Astrocyte (in vitro differentiated cells and primary cell): Measurements from ENCODE around the gene SCAMP3.

Experiments
- EZH2 ChIP-seq: IDR thresholded peaks from 2 replicates; pipeline ENCODE4 v1.6.1; 2012; ENCODE audit warnings: mild to moderate bottlenecking, low read length, inconsistent platforms; ENCODE audit not compliant: insufficient read depth
- TF ChIP-seq, protein P1 (sequence below): IDR thresholded peaks from 2 replicates; pipeline ENCODE4 v1.5.1; 2011; ENCODE audit warnings: low read depth, mild to moderate bottlenecking, inconsistent platforms, low read length, moderate library complexity; ENCODE audit not compliant: insufficient read depth

DNA sequence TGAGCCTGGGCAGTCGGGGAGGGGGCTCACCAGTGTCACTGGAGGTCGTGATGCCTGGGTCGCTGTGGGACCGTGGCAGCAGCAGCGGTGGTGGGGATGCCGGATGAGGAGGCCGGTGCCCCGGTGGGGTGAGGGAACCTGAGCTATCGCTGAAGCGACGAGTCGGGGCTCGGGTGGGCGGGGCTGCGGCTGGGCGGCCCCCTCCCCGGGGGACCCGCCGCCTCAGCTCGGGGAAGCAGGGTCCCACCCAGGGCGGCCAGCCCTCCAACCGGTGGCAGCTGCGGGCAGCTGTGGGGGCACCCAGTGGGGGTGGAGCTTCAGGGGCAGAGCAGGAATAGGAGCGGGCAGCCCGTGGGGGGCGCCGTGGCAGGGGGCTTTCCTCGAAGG, 11.9 kb downstream of the SCAMP3 start:
- TF ChIP-seq, protein P1, sequence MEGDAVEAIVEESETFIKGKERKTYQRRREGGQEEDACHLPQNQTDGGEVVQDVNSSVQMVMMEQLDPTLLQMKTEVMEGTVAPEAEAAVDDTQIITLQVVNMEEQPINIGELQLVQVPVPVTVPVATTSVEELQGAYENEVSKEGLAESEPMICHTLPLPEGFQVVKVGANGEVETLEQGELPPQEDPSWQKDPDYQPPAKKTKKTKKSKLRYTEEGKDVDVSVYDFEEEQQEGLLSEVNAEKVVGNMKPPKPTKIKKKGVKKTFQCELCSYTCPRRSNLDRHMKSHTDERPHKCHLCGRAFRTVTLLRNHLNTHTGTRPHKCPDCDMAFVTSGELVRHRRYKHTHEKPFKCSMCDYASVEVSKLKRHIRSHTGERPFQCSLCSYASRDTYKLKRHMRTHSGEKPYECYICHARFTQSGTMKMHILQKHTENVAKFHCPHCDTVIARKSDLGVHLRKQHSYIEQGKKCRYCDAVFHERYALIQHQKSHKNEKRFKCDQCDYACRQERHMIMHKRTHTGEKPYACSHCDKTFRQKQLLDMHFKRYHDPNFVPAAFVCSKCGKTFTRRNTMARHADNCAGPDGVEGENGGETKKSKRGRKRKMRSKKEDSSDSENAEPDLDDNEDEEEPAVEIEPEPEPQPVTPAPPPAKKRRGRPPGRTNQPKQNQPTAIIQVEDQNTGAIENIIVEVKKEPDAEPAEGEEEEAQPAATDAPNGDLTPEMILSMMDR = no peak
- TF ChIP-seq EZH2 = no peak
